Vagina (tissue), 2 donors: ENCODE data around the gene ZNF136.

ENCODE experiments used
- CTCF ChIP-seq, 3 experiments: fragments of 450-650 bp in 2 of 3; fragments of 200-600 bp in 1 of 3; sonication (generic) in 1 of 3; IDR thresholded peaks; one replicate each; pipeline ENCODE4 v1.5.1; 2017 to 2019; ENCODE audit warnings: antibody characterized with exemption in 3 of 3, mild to moderate bottlenecking in 2 of 3, moderate library complexity in 2 of 3
- POLR2A ChIP-seq, 2 donors: fragments of 450-650 bp; IDR thresholded peaks; one replicate each; pipeline ENCODE4 v1.6.1; 2017; ENCODE audit warnings: antibody characterized with exemption in 2 of 2, mild to moderate bottlenecking in 2 of 2, moderate library complexity in 2 of 2

- TF ChIP-seq CTCF (IDR thresholded peaks at IDR 0.05) (no peak), POLR2A (IDR thresholded peaks at IDR 0.05) (no peak)
These were observed 399 bp upstream of the ZNF136 start for GRCh38 chr19:12162513-12162881.
